Stimulated activated CD8-positive, alpha-beta memory T cell treated with anti-CD3 and anti-CD28 coated beads, Interleukin-4, amount 100 ng/mL, for 24 hours (primary cell): Measurements from ENCODE around the gene OSBPL7.
"Not testable (repeated sequence)": the region's sequence is repeated elsewhere in the genome, so short reads cannot be mapped to it uniquely, and the experiment has no call there.

Source experiments
- DNase-seq: peaks from one replicate; pipeline ENCODE4 v3.0.0-alpha.2; 2020; ENCODE audit warnings: low read depth

OSBPL7 gene

DNA sequence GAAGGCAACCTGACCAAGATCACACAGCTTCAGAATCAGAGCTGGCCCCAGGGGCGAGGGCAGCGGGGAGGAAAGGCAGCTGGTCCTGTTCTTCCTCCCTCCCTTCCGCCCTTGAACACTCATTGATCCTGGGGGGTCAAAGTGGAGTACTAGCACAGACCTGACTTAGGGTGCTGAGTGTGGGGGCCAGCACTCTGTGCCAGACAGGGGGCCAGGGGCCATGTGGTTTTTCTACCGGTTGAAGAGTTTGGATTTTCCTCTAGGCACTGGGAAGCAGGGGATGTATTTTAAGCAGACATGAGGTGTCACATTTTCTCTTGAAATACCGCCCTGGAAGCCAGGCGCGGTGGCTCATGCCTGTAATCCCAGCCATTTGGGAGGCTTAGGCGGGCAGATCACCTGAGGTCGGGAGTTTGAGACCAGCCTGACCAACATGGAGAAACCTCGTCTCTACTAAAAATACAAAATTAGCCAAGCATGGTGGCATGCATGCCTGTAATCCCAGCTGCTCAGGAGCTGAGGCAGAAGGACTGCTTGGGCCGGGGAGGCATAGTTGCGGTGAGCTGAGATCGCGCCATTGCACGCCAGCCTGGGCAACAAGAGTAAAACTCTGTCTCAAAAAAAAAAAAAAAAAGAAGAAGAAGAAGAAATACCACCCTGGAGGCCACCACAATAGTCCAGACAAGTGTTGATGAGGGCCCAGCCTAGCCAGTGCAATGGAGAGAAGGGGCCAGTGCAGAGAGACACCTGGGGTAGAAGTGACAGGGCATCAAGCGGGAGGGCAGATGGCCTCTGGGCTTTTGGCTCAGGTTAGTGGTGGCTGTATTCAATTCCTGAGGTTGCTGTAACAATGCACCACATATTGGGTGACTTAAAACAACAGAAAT, 15.3 kb downstream of the OSBPL7 start:
- no peak for DNase-seq

DNA sequence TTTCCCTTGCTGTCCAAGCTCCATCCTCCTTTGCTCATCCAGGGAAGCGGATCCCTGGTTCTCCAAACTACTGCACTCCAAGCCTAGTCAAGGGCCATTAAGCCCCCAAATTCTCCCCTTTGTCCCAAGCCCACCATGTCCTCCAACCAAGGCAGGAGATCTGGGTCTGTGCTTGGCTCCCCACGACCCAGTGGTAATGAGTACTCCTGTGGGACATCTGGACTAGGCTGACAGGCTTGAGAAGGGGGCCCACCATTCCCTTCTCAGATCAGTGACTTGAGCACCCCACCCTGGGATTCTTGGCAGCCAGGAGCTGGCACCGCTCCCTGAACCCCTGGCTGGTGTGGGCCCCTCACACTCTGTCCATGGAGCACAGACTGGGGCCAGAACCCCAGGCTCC, 17.1 kb downstream of the OSBPL7 start:
- DNase-seq, result no peak

DNA sequence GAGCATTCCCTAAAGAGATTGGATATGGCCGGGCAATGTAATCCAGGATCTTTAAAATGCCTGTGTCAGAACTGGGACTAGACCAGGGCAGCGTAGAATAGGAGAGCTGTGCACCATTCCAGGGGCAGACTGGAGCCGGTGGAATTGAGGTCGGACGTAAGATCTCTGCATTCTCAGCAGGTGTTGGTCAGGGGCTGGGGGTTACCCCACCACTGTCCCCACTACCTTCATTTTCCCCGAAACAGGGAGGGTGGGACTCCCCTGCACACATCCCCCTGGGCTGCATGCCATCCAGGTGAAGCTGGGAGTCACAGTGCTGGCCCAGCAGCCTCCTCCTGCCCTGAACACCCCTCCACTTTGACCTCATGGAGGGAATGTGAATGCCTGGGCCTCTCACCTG, 17.8 kb downstream of the OSBPL7 start:
- DNase-seq, result no peak

DNA sequence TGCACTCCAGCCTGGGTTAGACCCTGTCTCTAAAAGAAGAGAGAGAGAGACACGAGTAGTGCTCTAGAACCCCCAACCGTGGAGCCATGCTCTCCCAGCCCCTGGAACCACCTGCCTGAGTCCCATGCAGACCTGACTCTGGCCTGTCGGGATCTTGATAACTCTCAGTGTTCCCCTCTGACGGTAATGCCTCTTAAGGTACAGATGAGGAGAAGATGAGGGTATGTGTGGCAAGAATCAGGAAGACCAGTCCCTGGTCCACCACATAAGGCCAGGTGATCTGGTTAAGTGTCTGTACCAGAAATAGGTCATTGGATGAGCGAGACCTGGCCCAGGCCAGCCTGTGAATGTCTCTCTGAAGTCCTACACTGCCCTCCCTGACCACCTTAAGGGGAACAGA, 18.4 kb downstream of the OSBPL7 start:
- DNase-seq, result no peak

DNA sequence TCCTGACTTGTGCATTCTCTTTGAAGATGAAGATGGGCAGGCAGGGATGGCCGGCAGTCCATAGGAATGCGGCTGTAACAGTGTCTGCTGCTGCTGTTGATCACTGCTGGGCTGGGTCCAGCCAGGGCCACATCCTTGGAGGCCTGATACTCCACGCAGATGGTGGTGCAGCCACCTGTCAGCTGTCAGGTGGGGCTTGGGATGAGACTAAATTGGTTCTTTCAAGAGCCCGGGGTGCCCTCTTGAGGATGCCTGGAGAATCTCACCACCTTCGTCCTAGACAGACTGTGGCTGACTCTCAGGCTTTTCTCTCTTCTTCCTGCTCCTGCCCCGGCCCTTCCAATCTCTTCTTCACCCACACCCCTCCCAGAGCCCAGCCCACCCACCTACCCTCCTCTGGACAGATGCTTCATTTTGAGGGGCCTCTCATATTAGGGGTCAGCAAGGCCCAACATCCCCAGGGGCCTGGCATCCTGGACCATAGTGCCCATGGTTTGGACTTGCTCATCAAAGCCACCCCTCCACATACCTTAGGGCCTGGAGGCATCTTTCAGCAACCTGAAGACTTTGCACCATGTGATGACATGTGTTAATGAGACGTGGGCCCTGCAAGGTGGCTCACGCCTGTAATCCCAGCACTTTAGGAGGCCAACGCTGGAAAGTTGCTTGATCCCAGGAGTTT, 19.1 kb downstream of the OSBPL7 start:
- peak; percentile 34 for DNase-seq

DNA sequence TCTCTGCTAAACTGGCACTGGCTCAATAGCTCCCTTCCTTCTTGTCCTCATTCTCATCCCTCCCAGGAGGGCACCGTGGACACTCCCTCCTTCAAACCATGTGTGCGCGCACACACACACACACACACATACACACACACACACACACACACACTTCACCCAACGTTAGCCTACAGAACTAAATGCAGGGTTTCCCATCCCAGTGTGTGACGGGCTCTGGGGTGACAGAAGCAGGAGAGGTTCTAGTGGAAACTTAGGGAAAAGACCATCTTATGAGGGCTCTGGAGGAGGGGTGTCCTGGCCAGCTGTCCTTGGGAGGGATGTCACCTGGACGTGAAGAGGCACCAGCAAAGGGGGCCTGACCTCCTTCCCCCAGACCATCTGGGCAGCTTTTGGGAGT, 19.7 kb downstream of the OSBPL7 start:
- DNase-seq, result no peak

DNA sequence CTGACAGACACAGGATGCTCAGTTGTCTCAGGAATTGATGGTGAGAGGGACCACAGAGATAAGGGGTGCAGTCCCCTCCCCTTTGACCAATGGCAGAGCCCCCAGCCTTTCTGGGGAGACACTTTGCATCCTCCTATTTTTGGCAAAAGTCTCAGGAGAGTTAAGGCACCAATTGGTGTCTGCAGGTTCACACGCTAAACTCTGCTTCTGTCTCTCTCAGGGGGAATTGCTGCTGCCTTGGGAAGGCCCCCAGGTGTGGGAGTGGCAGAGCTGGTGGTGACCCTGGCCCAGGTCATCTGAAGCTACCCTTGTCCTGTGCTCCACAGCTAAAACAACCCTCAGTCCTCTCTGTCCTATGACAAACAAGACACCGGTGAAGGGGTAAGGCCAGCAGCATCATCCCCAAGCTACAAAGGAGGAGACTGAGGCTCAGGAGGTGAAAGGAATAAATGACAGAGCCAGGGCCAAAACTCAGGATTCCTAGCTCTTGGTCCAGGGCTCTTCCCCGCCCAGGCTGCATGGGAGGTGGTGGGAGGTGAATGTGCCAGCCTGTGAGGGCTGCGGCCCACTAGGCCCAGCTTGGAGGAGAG, 20.3 kb downstream of the OSBPL7 start:
- no peak for DNase-seq

DNA sequence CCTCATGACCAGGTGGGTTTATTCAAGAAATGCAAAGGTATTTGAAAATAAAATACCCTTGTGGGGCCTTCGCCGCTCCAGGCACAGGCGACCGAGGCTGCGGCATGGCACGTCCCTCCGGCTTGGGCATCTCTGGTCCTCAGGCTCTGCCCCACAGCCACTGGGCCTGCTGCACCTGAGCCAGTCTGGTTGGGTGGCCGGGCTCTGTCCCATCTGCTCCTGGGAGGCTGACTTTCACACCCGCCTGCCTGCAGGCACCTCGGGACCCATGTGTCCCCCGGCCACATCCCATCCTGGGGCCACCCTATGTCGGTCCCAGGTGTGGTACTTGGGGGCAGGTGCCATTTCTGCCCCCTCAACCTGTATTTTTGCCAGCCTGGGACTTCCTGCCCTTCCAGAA, 20.9 kb downstream of the OSBPL7 start:
- no peak for DNase-seq

DNA sequence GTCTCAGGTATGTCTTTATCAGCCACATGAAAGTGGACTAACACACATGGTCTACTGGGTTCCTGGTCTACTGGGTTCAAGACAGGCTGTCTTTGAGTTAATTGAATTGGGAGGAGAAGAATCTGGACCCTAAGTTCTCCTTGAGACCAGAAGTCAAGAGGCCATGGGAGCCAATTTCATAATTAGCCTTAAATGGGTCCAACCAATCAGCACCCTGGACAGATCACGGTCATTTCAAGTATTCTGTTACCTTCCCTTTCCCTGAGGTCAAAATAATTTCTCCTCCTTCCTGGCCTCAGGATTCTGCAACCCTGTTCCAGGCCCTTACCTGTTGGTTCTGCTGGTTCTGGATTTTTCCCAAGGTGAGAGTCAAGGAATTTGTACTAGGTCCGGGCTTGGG, 23.8 kb downstream of the OSBPL7 start:
- DNase-seq, result no peak

DNA sequence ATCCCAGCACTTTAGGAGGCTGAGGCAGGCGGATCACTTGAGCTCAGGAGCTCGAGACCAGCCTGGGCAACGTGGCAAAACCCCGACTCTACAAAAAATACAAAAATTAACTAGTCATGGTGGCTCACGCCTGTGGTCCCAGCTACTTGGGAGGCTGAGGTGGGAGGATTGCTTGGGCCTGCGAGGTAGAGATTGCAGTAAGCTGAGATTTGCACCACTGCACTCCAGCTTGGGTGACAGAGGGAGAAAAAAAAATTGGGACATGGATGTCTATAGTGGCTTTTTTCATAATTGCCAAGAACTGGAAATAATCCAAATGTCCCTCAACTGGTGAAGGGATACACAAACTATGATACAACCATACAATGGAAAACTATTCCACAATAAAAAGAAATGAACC, 28.6 kb downstream of the OSBPL7 start:
- DNase-seq, result no peak

DNA sequence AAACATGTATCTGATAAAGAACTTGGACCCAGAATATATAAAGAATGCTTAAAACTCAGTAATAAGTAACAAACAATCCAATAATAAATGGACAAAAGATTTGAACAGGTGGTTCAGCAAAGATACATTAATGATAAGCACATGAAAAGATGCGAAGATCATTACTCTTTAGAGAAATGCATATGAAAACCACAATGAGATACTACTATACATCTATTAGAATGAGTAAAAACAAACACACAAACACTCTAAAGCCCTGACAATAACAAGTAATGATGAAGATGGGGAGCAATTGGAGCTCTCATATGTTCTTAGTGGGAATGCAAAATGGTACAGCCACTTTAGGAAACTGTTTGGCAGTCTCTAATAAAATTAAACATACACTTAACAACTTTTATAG, 29.1 kb downstream of the OSBPL7 start:
- DNase-seq, result no peak

DNA sequence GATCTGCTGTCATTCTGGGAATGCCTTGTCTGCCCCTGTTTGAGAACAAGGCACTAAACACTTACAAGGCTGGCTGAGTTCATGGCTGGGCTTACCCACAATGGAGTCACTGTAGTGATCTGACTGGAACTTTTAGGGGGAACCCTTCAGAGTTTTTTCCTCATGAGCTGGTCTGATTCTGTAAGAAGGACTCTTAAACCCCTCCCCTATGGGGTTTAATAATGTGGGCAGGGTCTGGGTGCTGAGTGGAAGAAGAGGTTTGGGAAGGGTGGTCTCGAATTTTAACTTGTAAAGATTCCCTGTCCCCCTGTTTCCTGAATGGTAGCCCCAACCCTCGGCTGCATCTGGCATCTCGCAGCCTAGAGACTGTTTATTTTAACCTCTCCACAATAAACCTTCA, 30.6 kb downstream of the OSBPL7 start:
- DNase-seq, result no peak

DNA sequence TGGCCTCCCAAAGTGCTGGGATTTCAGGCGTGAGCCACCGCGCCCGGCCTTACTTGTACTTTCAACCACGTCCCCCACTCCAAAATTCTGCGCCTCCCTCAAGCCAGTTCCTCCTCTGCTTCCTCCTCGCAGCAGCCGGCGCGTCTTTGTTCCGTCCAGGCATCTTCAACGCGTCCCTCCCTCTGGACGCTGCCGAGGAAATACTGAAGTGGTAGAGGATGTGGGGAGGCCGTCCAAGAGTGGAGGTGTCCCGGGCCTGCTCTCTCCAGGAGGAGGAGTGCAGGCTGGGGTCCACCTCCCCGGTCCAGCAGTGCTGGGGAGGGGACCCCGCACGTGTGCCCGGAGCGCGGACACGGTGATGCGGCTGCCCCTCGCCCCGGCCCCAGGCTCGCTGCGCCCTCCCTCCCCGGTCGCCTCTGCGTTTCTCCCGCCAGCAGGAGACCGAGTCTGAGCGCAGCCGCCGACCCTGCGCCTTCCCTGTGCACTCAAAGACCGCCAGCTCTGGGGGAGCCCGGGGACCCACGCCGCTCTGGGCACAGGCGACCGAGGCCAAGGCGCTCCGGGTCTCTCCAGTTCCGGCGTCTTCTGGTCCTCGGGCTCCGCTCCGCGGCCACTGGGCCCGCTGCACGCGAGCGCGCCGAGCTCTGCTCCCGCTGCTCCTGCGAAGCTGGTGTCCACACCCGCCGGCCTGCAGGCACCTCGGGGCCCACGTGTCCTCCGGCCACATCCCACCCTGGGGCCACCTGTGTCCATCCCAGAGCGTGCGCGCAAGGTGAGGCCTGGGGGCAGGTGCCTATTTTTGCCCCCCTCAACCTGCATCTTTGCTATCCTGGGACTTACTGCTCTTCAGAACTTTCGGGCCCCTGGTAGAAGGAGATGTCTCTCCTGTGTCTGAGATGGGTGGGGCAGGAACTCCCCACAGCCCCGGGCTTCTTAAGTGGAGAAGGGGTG, 31.7 kb downstream of the OSBPL7 start:
- DNase-seq, result peak; percentile 47

DNA sequence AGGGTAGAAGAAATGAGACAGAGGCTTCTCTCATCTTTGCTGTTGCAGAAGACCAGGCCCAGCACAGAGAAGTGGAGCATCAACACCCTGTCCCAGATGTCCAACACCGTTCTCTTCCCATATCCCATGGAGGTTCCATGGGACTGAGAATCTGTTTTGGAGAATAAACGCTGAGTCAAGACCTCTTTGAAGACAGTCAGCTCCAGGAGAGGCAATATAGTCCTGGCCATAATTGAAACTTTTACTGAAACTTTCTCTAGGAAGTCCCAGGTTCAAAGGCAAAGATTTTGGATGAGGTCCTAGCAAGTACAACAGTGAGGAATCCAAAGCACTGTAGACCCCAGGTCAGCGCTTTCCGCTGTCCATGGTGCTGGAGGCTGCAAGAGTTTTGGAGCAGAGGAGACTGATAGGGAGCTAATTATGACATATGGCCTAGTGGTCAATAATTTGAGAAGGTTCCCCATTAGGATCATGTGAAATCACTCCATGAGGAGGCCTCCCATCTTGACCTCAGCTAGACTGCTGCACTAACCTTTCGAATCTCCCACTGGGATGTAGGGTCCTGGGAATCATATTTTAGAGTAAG, 36.0 kb downstream of the OSBPL7 start:
- DNase-seq, result no peak

DNA sequence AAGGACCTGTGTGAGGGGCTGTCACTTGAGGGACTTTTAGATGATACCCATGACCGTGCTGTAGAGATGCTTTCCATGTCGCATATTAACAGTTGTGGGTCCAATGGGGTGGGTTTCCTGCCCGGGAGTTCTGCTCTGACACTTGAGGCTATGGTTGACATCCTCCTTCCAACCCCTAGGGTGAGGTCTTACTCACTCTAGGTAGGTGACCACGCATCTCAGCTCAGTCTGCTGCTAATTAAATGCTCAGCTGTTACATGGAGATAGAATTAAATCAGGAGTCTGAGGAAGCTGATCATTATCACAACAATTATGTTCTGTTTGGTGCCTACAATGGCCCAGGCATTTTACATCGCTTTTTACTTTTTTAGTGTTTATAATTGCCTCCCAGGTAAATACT, 40.2 kb downstream of the OSBPL7 start:
- no peak for DNase-seq

DNA sequence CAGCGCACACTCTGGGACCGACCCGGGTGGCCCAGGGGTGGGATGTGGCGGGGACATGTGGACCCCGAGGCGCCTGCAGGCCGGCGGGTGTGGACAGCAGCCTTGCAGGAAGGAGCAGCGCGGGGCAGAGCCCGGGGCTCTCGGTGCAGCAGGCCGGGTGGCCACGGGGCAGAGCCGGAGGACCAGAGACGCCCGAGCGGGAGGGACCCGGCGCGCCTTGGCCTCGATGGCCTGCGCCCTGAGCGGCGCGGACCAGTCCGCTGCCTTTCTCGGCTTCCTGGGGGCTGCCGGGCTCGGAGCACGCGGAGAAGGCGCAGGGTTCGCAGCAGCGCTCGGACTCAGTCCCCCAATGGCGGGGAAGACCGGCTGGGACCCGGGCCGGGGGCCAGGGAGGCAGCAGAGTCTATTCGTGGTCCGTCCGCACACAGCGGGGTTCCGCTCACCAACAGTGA, 43.4 kb downstream of the OSBPL7 start:
- no peak for DNase-seq

DNA sequence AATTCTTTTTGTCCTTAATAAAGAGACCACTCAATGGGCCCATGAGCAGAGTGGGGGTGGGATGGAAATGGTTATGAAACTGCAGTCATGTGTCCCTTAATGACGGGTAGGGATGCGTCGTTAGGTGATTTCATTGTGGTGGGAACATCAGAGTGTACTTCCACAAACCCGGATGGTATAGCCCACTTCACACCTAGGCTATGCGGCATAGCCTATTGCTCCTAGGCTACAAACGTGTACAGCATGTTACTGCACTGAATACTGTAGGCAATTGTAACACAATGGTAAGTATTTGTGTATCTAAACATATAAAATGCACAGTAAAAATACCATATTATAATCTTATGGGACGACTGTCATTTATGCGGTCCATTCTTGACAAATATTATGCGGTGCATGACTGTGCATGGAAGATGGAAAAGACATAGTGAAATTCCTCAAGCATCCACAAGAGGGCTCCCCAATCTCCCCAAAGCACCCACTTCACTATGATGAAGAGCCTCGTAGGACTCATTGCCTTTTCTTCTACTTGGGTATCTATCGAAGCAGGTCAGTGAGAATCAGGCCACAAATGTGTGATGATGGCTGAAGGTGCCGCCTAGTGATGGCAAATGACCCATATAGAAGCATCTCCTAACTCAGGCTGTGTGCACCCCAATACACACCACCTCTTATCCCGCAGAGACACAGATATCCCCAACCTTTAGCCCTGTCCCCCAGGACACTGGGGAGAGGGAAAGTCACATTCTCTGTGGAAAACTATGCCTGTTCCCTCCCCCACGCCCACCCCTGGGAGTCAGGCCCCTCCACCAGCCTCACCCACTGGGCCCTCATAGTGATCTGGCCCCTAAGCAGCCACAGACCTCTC, 45.0 kb downstream of the OSBPL7 start:
- no peak for DNase-seq

DNA sequence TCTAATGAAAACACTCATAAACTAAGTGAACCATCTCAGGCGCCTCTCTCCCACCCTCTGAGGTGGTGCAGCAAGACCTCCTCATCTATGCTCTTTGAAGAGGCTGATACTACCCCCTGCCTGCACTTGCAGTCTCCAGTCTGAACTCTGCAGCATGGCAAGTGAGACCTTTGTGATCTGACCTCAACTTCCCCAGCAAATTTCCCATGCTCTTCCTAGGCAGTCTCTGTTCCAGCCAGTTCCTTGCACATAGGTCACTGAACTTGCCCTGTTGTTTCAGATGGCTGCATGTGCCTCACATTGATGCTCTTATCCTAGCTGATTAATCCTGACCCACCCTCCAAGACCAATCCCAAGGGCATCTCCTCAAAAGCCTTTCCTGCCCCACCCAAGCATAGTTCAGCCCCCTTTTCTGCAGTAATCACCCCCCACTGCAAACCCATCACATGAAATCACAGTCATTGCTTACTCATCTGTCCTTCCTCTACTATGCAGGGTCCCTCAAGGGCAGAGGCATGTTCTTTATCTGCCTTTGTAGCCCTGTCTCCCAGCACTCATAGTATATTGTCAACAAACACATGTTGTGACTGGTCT, 46.5 kb downstream of the OSBPL7 start:
- DNase-seq, result no peak

DNA sequence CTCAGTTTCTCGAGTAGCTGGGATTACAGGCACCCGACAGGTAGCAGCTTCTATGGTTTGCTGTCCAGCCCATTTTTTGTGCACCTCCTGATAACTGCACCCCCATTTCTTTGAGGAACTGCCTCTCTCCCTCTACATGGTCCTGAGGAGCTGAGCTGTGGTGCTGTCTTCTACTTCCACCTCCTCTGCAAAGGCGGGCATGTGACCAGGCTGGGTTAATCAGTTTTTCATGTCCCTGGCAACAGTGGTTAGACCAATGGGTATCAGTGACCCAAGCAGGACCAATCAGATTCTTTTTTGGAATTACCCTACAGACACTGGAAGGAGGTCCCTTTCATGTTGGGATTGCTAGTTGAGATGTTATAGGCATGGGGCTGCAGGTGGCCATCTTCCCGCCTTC, 47.3 kb downstream of the OSBPL7 start:
- no peak for DNase-seq

DNA sequence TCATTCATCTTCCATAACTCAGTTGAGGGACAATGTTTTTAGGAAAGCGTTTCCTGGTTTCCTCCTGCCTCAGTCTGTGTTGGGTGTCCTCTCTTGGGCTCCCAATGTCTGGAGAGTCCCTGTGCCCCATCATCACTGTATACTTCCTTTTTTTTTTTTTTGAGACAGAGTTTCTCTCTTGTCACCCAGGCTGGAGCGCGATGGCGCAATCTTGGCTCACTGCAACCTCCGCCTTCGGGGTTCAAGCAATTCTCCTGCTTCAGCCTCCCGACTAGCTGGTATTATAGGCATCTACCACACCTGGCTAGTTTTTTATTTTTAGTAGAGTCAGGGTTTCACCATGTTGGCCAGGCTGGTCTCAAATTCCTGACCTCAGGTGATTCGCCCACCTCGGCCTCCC, 47.9 kb downstream of the OSBPL7 start:
- not testable (repeated sequence) for DNase-seq
